HL-60 (cell line): ENCODE measurements around the gene PCDHGC4.

Experiments used
- DNase-seq, 2 experiments: peaks; one replicate each; pipeline ENCODE4 v3.0.0-alpha.2; 2010 to 2020; ENCODE audit warnings: low read depth in 1 of 2, low spot score in 1 of 2
- H3K27ac ChIP-seq: fragments of 250-450 bp; sonication (Bioruptor Pico); replicated peaks from 2 replicates; pipeline ENCODE4 v1.5.1; 2020; ENCODE audit warnings: mild to moderate bottlenecking, moderate library complexity
- H3K27me3 ChIP-seq: fragments of 250-450 bp; sonication (Bioruptor Pico); 2 replicates; pipeline ENCODE4 v1.5.1; 2021; ENCODE audit warnings: mild to moderate bottlenecking, moderate library complexity; ENCODE audit not compliant: insufficient read depth, poor library complexity, severe bottlenecking
- H3K4me3 ChIP-seq: replicated peaks from 2 replicates; pipeline ENCODE4 v1.5.1; 2011; ENCODE audit warnings: mild to moderate bottlenecking, control low read depth, low read length; ENCODE audit not compliant: insufficient read depth
- CTCF ChIP-seq: IDR thresholded peaks from one replicate; pipeline ENCODE4 v1.5.1; 2011; ENCODE audit warnings: low read length, control low read depth, inconsistent platforms; ENCODE audit not compliant: insufficient read depth
- GABPA ChIP-seq: IDR thresholded peaks from 2 replicates; pipeline ENCODE4 v1.6.1; 2012; ENCODE audit warnings: low read depth
- POLR2AphosphoS5 ChIP-seq: IDR thresholded peaks from 2 replicates; pipeline ENCODE4 v1.6.1; 2012; ENCODE audit warnings: low read depth
- REST ChIP-seq: IDR thresholded peaks from 2 replicates; pipeline ENCODE4 v1.6.1; 2012; ENCODE audit warnings: low read depth; ENCODE audit not compliant: insufficient replicate concordance
- SPI1 ChIP-seq: IDR thresholded peaks from 2 replicates; pipeline ENCODE4 v1.6.1; 2012; ENCODE audit warnings: low read depth, mild to moderate bottlenecking, borderline replicate concordance

PCDHGC4 gene

GRCh38 chr5:141529873-141530272, 45.0 kb downstream of the PCDHGC4 start:
- TF ChIP-seq SPI1, result no peak
- TF ChIP-seq REST, result no peak
- TF ChIP-seq CTCF, result no peak
- TF ChIP-seq POLR2AphosphoS5, result no peak
- TF ChIP-seq GABPA, result no peak
- Histone ChIP-seq H3K27me3 (no peaks in the 10 kb centered on the region), H3K4me3 (no peak overlapping the region), H3K27ac (no peak overlapping the region)
- no peak for DNase-seq

GRCh38 chr5:141532726-141533125, 47.9 kb downstream of the PCDHGC4 start:
- Histone ChIP-seq H3K4me3 (no peak overlapping the region), H3K27me3 (no peaks in the 10 kb centered on the region), H3K27ac (no peak overlapping the region)
- DNase-seq, result no peak
- no peak for TF ChIP-seq POLR2AphosphoS5
- TF ChIP-seq SPI1, result no peak

GRCh38 chr5:141533897-141534296, 49.1 kb downstream of the PCDHGC4 start:
- no peak for DNase-seq
- Histone ChIP-seq H3K27ac (no peak overlapping the region), H3K27me3 (no peaks in the 10 kb centered on the region), H3K4me3 (no peak overlapping the region)
- TF ChIP-seq CTCF, result no peak
- no peak for TF ChIP-seq SPI1
- no peak for TF ChIP-seq GABPA

GRCh38 chr5:141534492-141535213, 49.8 kb downstream of the PCDHGC4 start:
- TF ChIP-seq REST, result no peak
- no peak for TF ChIP-seq POLR2AphosphoS5
- no peak for TF ChIP-seq GABPA
- TF ChIP-seq CTCF, result no peak
- no peak for TF ChIP-seq SPI1
- H3K4me3 ChIP-seq, result no peak overlapping the region
- H3K27ac ChIP-seq, result no peak overlapping the region
- DNase-seq, result no peak
- H3K27me3 ChIP-seq, result no peaks in the 10 kb centered on the region
